Astrocyte of the cerebellum (primary cell): ENCODE results near the gene SAMD8.

Experiments used
- DNase-seq: peaks from one replicate; pipeline ENCODE4 v3.0.0-alpha.2; 2011; ENCODE audit warnings: low read depth
- H3K4me3 ChIP-seq: 2 replicates; pipeline ENCODE4 v1.5.1; 2011; ENCODE audit warnings: mild to moderate bottlenecking, low read depth, low read length, moderate library complexity
- CTCF ChIP-seq: IDR thresholded peaks from 2 replicates; pipeline ENCODE4 v1.5.1; 2012; ENCODE audit warnings: low read length, low read depth, moderate library complexity, mild to moderate bottlenecking; ENCODE audit errors: missing control alignments
- in situ Hi-C: cut with HindIII; loops from 2 replicates; pipeline ENCODE4 v1.10.0; 2017; ENCODE audit warnings: low sequenced_read_pairs

The SAMD8 gene

DNA sequence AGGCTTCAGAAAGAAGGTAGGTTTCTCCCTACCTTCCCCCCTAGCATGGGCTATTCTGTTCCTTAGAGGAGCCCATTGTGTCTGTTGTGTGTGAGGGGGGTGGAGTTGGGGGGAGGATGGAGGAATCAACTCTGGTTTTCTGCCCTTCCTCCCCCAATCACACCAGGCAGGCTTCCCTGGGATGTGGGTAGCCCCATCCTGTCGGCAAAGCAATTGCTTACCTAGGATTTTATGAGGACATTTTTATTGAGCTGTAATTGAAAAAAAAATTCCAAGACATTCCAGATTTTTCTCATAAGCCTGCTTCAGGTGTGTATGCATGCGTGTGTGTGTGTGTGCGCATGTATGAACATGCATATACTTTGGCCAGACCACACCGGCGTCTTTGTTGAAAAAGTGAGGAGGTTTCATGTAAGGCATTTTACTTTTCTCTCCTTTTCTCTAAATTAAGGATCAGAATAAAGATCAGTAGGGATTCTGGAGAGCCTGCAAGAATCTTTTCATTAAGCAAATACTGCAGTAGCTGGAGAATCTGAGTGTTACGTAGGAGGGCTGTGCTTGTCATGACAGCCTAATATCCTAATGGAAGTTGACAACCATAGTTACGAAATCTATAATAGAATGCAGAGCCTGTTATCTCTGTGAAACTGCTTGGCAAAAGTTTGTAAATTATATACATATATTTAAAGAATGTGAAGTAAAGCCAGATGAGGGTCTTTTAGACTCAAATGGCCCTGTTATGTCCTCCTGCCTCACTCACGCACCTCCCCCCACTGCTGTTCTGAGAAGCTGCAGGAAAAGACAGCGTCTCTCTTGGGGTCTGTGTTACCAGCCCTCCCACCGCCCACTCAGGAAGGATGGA, 27.3 kb upstream of the SAMD8 start:
- no peak for TF ChIP-seq CTCF
- in situ Hi-C loops: no loop called here
- no peak for DNase-seq
- no peak overlapping the region for H3K4me3 ChIP-seq

- no peak for TF ChIP-seq CTCF
- no peak overlapping the region for H3K4me3 ChIP-seq
- in situ Hi-C loops: no loop called here
- DNase-seq: no peak
Measured at GRCh38 chr10:75084834-75085384, 26.5 kb upstream of the SAMD8 start.

DNA sequence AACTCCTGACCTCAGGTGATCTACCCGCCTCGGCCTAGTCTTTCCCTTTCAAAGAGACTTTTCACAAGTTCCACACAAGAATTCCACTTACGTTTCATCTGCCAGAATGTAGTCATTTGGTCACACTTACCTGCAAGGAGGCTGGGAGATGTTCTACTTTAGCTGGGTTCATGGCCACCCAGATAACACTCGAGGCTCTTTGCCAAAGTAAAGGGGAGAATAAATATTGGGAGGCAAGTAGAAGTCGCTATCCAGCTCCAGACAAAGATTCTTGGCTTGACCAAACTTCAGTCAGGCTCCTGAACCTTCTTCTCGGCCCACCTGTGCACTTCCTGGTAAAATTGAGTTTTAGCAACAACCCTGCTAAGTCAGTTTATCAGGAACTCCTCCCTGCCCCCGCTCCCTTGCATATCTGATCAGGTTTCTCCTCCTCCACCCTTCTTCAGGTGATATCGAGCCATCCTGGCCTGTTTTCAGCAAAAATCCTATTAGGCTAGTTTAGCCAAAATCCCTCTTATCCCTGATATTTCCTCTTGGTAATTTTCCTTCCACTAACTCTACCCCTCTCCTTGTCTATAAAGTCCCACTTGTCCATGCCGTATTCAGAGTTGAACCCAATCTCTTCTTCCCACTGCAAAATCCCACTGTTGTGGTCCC, 25.1 kb upstream of the SAMD8 start:
- no peak overlapping the region for H3K4me3 ChIP-seq
- in situ Hi-C loops: no loop called here
- no peak for TF ChIP-seq CTCF
- DNase-seq: no peak

DNA sequence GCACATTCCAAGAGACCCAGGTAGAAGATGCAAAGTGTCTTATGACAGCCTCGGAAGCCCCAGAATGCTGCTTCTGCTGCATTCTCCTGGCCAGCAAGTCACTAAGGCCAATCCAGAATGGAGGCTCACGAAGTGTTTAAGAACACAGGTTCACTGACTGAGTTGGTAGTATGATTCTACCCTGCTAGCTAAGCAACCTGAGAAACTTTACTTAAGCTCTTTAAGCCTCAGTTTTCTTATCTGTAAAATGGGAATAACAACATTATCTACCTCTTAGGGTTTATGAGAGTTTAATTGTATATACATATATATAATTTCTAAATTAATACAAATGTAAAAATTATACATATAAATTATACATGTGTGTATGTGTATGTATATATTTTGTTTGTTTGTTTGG, 22.8 kb upstream of the SAMD8 start:
- DNase-seq: no peak
- H3K4me3 ChIP-seq: no peak overlapping the region
- no peak for TF ChIP-seq CTCF
- in situ Hi-C loops: no loop called here

- TF ChIP-seq CTCF: no peak
- in situ Hi-C loops: no loop called here
- no peak for DNase-seq
- H3K4me3 ChIP-seq: no peak overlapping the region
Measured at GRCh38 chr10:75089634-75090033, 21.8 kb upstream of the SAMD8 start.

DNA sequence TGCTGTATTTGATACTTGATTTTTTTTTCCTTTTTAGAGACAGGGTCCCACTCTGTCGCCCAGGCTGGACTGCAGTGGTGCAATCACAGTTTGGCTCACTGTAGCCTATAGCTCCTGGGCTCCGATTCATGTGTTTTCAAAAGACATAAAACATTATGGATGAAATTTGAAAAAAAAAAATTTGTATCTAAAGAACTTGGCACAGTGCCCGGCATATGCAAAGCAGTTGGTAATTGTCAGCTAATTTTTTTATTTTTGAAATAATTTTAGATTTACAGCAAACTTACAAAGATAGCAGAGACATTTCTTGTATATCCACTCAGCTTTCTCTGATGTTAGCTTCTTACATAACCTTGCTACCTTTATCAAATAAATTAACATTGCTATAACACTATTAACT, 20.3 kb upstream of the SAMD8 start:
- DNase-seq: no peak
- in situ Hi-C loops: no loop called here
- no peak overlapping the region for H3K4me3 ChIP-seq
- no peak for TF ChIP-seq CTCF
